HEK293T (cell line): ENCODE measurements around the gene ATP6V1G1.

Source experiments
- ARNT ChIP-seq: fragments of 450-650 bp; IDR thresholded peaks from 2 replicates; pipeline ENCODE4 v1.6.1; 2017; ENCODE audit warnings: mild to moderate bottlenecking
- BHLHE40 ChIP-seq: fragments of 450-650 bp; IDR thresholded peaks from 2 replicates; pipeline ENCODE4 v1.6.1; 2016; ENCODE audit warnings: mild to moderate bottlenecking, moderate library complexity, borderline replicate concordance
- ELF4 ChIP-seq: fragments of 450-650 bp; IDR thresholded peaks from 2 replicates; pipeline ENCODE4 v1.6.1; 2017; ENCODE audit warnings: antibody characterized with exemption
- FOXA1 ChIP-seq: fragments of 450-650 bp; IDR thresholded peaks from 2 replicates; pipeline ENCODE4 v1.6.1; 2016; ENCODE audit warnings: mild to moderate bottlenecking
- PKNOX1 ChIP-seq: fragments of 450-650 bp; IDR thresholded peaks from 2 replicates; pipeline ENCODE4 v1.6.1; 2016
- SP1 ChIP-seq: fragments of 450-650 bp; IDR thresholded peaks from 2 replicates; pipeline ENCODE4 v1.6.1; 2017
- SUZ12 ChIP-seq: fragments of 450-650 bp; IDR thresholded peaks from 2 replicates; pipeline ENCODE4 v1.6.1; 2016; ENCODE audit warnings: mild to moderate bottlenecking
- TARDBP ChIP-seq: fragments of 450-650 bp; IDR thresholded peaks from 2 replicates; pipeline ENCODE4 v1.6.1; 2016
- ZNF384 ChIP-seq: fragments of 450-650 bp; IDR thresholded peaks from 2 replicates; pipeline ENCODE4 v1.6.1; 2016

GRCh38 chr9:114643001-114643400 lies 55.4 kb downstream of the ATP6V1G1 start:
- TF ChIP-seq SUZ12 (no peak), SP1 (no peak), BHLHE40 (no peak), ELF4 (no peak), ZNF384 (no peak), TARDBP (no peak), ARNT (no peak), FOXA1 (no peak), PKNOX1 (no peak)
